Heart right ventricle (tissue), 16 donors: ENCODE measurements around the gene RAD18. TPM values are rescaled to one million over a fixed set of nuclear protein-coding genes. Genes with fewer than 3 reads are reported as not detected.

ENCODE experiments used
- ATAC-seq, 8 donors: fragments of 200-7000 bp; cut with Tn5 transposase; one replicate each; pipeline ENCODE4 v1.9.1; 2020; ENCODE audit warnings: mild to moderate bottlenecking in 8 of 8, moderate library complexity in 8 of 8, moderate number of reproducible peaks in 1 of 8
- DNase-seq, 2 donors: peaks; one replicate each; pipeline ENCODE4 v3.0.0-alpha.2; 2020
- H3K27ac ChIP-seq, 10 donors: fragments of 200-600 bp; sonication (generic) in 2 of 10; one replicate each; pipeline versions ENCODE4 v1.5.0 to v1.8.0; 2020 to 2022; ENCODE audit warnings: mild to moderate bottlenecking in 3 of 10
- H3K27me3 ChIP-seq, 7 donors: fragments of 200-600 bp; one replicate each; pipeline ENCODE4 v1.8.0; 2021 to 2022; ENCODE audit warnings: mild to moderate bottlenecking in 2 of 7
- H3K36me3 ChIP-seq, 9 donors: fragments of 200-600 bp; sonication (generic) in 1 of 9; one replicate each; pipeline versions ENCODE4 v1.5.0 to v1.8.0; 2020 to 2022; ENCODE audit warnings: mild to moderate bottlenecking in 2 of 9
- H3K4me1 ChIP-seq, 9 donors: fragments of 200-600 bp; sonication (generic) in 1 of 9; one replicate each; pipeline versions ENCODE4 v1.5.0 to v1.8.0; 2020 to 2022; ENCODE audit warnings: mild to moderate bottlenecking in 4 of 9
- H3K4me3 ChIP-seq, 10 donors: fragments of 200-600 bp; sonication (generic) in 2 of 10; one replicate each; pipeline versions ENCODE4 v1.5.0 to v1.8.0; 2020 to 2022; ENCODE audit warnings: mild to moderate bottlenecking in 7 of 10, moderate library complexity in 2 of 10
- H3K9me3 ChIP-seq, 11 donors: fragments of 200-600 bp in 10 of 11; sonication (generic) in 2 of 11; one replicate each; pipeline versions ENCODE4 v1.5.0 to v1.8.0; 2013 to 2022; ENCODE audit warnings: mild to moderate bottlenecking in 2 of 11, control low read depth in 1 of 11, moderate library complexity in 1 of 11
- CTCF ChIP-seq, 9 donors: fragments of 200-600 bp; sonication (generic) in 2 of 9; IDR thresholded peaks; one replicate each; pipeline versions ENCODE4 v1.5.0 to v1.8.0; 2021 to 2022; ENCODE audit warnings: antibody characterized with exemption in 9 of 9, mild to moderate bottlenecking in 5 of 9, moderate library complexity in 1 of 9
- WGBS, 2 donors: extraction: QIAGEN DNeasy Blood & Tissue Kit; methylation state at CpG; one replicate each; pipeline ENCODE4 v1.1.7; 2013; ENCODE audit warnings: inconsistent platforms in 1 of 2; 5-methylcytosine and 5-hydroxymethylcytosine counted together
- intact Hi-C, 10 donors: fragments of 100-400 bp; cut with DNase I; formaldehyde crosslinking; loops; one replicate each; pipeline versions ENCODE4 v1.11.1 to v1.14.2; 2022
- polyA plus RNA-seq, 2 donors: library from polyadenylated mRNA; stranded (reverse); fragments of 200-250 nt; gene quantifications; one replicate each; pipeline ENCODE4 v1.2.3, GENCODE V29; 2013
- total RNA-seq, 10 donors: library from RNA; stranded (reverse); fragmentation: NEBNext Ultra II Directional in 3 of 10; extraction: Animal tissue kit (Norgen Biotek cat#: 25700) in 3 of 10; gene quantifications; one replicate each; pipeline versions ENCODE4 v1.2.1 to v1.2.4, GENCODE V29; 2021 to 2023
- donor health status: Arrhythmogenic right ventricular cardiomyopathy.
- donor health status: ischemic (EF 13 %, LVEDD 7.1; RV severe dilation, severe dysfunction).
- donor health status: healthy with polysubstance abuse.
- donor health status: DM: no; HTN: yes; CAD: no.
- donor health status: DM: no; HTN: no; CAD: no.
- donor health status: ischemic (EF 25% LVEDD 6.9; RV normal size, moderate dysfunction).
- donor health status: ischemic (EF 25% LVEDD 5.7; RV mildly dilated, moderate dysfunction).
- donor health status: healthy.
- donor health status: DM: yes; HTN: yes; CAD: no.
- donor health status: Ischemic cardiomyopathy.
- donor health status: ischemic (EF 35%, LVEDD 5.7; RV mildly dilated, moderate dysfunction).
- donor health status: nonischemic (EF 11% LVEDD 7.7; RV severe dilation, severe dysfunction).
- donor health status: DM: yes; HTN: yes; CAD: no.
- donor health status: PGD.
- donor health status: ischemic (EF 29% LVEDD 5.4; RV normal size, mild dysfunction).
- donor health status: nonischemic (EF 23%, LVEDD 6.1; RV moderate dilation, normal function).

RAD18 gene
- total and polyA plus RNA-seq, 12 donors: 0.97 to 4.6 (median 2.8) TPM

GRCh38 chr3:8988384-8988655 lies 25.0 kb upstream of the RAD18 start:
- no peak for TF ChIP-seq CTCF (IDR thresholded peaks at IDR 0.05)
- Histone ChIP-seq H3K36me3 (peaks cover 0 to 15% (median 0%) of the 10 kb centered on the region in 9 donors), H3K9me3 (no peaks in the 10 kb centered on the region), H3K4me1 (peaks cover 0 to 18% (median 8%) of the 10 kb centered on the region in 9 donors), H3K27me3 (no peaks in the 10 kb centered on the region), H3K4me3 (no peak overlapping the region), H3K27ac (no peak overlapping the region)
- DNase-seq (no peak), ATAC-seq (peak in 1 of 8 donors; percentile 6)
- intact Hi-C loops: loop anchor here (1.0 to 5.0 kb wide), 8 partner anchors 76 to 314 kb away; no protein-coding TSS in a partner anchor
- WGBS, 2 donors: 21 to 30% methylated on average over 2 of the region's 2 CpGs

GRCh38 chr3:8987645-8988383 lies 24.5 kb upstream of the RAD18 start:
- WGBS, 2 donors: 25 to 43% methylated on average over 15 of the region's 15 CpGs
- no peaks in the 10 kb centered on the region for H3K27me3 ChIP-seq
- no peak overlapping the region for H3K4me3 ChIP-seq
- TF ChIP-seq CTCF (IDR thresholded peaks at IDR 0.05): peak; percentile 62 to 81 (median 80)
- no peak overlapping the region for H3K27ac ChIP-seq
- no peaks in the 10 kb centered on the region for H3K9me3 ChIP-seq
- intact Hi-C loops: loop anchor here (1.0 to 5.0 kb wide), 8 partner anchors 77 to 314 kb away; no protein-coding TSS in a partner anchor
- peaks cover 0 to 22% (median 8%) of the 10 kb centered on the region in 9 donors for H3K4me1 ChIP-seq
- peaks cover 0 to 15% (median 0%) of the 10 kb centered on the region in 9 donors for H3K36me3 ChIP-seq
- ATAC-seq (peak; percentile 67 to 84 (median 72)), DNase-seq (peak; percentile 60 to 65)

- ATAC-seq: no peak
- 81 to 84% methylated on average over 6 of the region's 6 CpGs for WGBS, 2 donors
- Histone ChIP-seq H3K27me3 (no peaks in the 10 kb centered on the region), H3K4me1 (peaks cover 0 to 27% (median 8%) of the 10 kb centered on the region in 9 donors), H3K4me3 (no peak overlapping the region), H3K27ac (no peak overlapping the region), H3K9me3 (no peaks in the 10 kb centered on the region), H3K36me3 (peaks cover 0 to 12% (median 0%) of the 10 kb centered on the region in 9 donors)
- no peak for DNase-seq
- intact Hi-C loops: loop anchor here in 8 of 10 donors (5.0 kb wide), 4 partner anchors 80 to 315 kb away; no protein-coding TSS in a partner anchor
- no peak for TF ChIP-seq CTCF (IDR thresholded peaks at IDR 0.05)
Measured at GRCh38 chr3:8987226-8987625, 24.0 kb upstream of the RAD18 start.

GRCh38 chr3:8986741-8987140 lies 23.5 kb upstream of the RAD18 start:
- H3K36me3 ChIP-seq: peaks cover 0 to 7% (median 0%) of the 10 kb centered on the region in 9 donors
- intact Hi-C loops: loop anchor here in 8 of 10 donors (5.0 kb wide), 4 partner anchors 81 to 316 kb away; no protein-coding TSS in a partner anchor
- no peaks in the 10 kb centered on the region for H3K27me3 ChIP-seq
- peaks cover 0 to 27% (median 8%) of the 10 kb centered on the region in 9 donors for H3K4me1 ChIP-seq
- no peaks in the 10 kb centered on the region for H3K9me3 ChIP-seq
- H3K27ac ChIP-seq: no peak overlapping the region
- no peak overlapping the region for H3K4me3 ChIP-seq
- ATAC-seq: no peak
- TF ChIP-seq CTCF (IDR thresholded peaks at IDR 0.05): no peak
- WGBS, 2 donors: 88 to 94% methylated on average over 6 of the region's 6 CpGs
- no peak for DNase-seq
